SK-N-SH (cell line): ENCODE measurements around the gene ZGPAT. TPM values are rescaled to one million over a fixed set of nuclear protein-coding genes. Genes with fewer than 3 reads are reported as not detected.

Source experiments
- CTCF ChIA-PET: fragments of 300-600, 350-600 bp; formaldehyde crosslinking; extraction: SDS; loops from one replicate; lab custom pipeline; 2021; lab: Yijun Ruan, JAX
- POLR2A ChIA-PET: fragments of 350-600 bp; sonication (Branson Sonifier 250); formaldehyde crosslinking; extraction: SDS; loops from one replicate; lab custom pipeline; 2020; ENCODE audit warnings: antibody characterized with exemption, inconsistent platforms; lab: Yijun Ruan, JAX
- DNase-seq: peaks from one replicate; pipeline ENCODE4 v3.0.0; 2012
- H2AFZ ChIP-seq: fragments of 200-600 bp; sonication (generic); 2 replicates; pipeline ENCODE4 v1.8.1; 2016; ENCODE audit warnings: antibody characterized with exemption, mild to moderate bottlenecking, low read depth
- H3F3A ChIP-seq: fragments of 200-600 bp; sonication (generic); replicated peaks from 2 replicates; pipeline ENCODE3; 2016; ENCODE audit warnings: antibody characterized with exemption, mild to moderate bottlenecking; ENCODE audit not compliant: insufficient read depth
- H3K27ac ChIP-seq, 2 experiments: fragments of 200-500 bp in 1 of 2; fragments of 200-600 bp in 1 of 2; sonication (Bioruptor generic) in 1 of 2; sonication (generic), shearing (Covaris generic) in 1 of 2; 2 replicates each; pipeline versions ENCODE4 v1.5.1 to v1.6.1; 2014 to 2016; ENCODE audit warnings: low read depth in 2 of 2, inconsistent platforms in 1 of 2, low read length in 1 of 2, mild to moderate bottlenecking in 1 of 2, mixed read lengths in 1 of 2
- H3K27me3 ChIP-seq: fragments of 200-600 bp; sonication (generic), shearing (Covaris generic); 2 replicates; pipeline ENCODE4 v1.6.1; 2016; ENCODE audit warnings: mixed run types; ENCODE audit not compliant: insufficient read depth
- H3K36me3 ChIP-seq, 2 experiments: fragments of 200-500 bp in 1 of 2; fragments of 200-600 bp in 1 of 2; sonication (Bioruptor generic) in 1 of 2; sonication (generic) in 1 of 2; replicated peaks in 1 of 2; 2 replicates each; pipeline versions ENCODE3 to v1.5.1; 2014 to 2016; ENCODE audit warnings: low read length in 1 of 2, mild to moderate bottlenecking in 1 of 2; ENCODE audit not compliant: insufficient read depth in 2 of 2, control insufficient read depth in 1 of 2
- H3K4me1 ChIP-seq, 2 experiments: fragments of 200-500 bp in 1 of 2; fragments of 200-600 bp in 1 of 2; sonication (Bioruptor generic) in 1 of 2; sonication (generic), shearing (Covaris generic) in 1 of 2; 2 replicates each; pipeline versions ENCODE4 v1.5.1 to v1.6.1; 2014 to 2016; ENCODE audit warnings: low read depth in 1 of 2, low read length in 1 of 2, mixed run types in 1 of 2; ENCODE audit not compliant: insufficient read depth in 2 of 2, control insufficient read depth in 1 of 2
- H3K4me2 ChIP-seq: fragments of 200-600 bp; sonication (generic), shearing (Covaris generic); 2 replicates; pipeline ENCODE4 v1.6.1; 2017; ENCODE audit warnings: mixed run types
- H3K4me3 ChIP-seq, 2 experiments: fragments of 200-500 bp in 1 of 2; fragments of 200-600 bp in 1 of 2; sonication (Bioruptor generic) in 1 of 2; sonication (generic), shearing (Covaris generic) in 1 of 2; 2 replicates each; pipeline versions ENCODE4 v1.5.1 to v1.8.1; 2014 to 2016; ENCODE audit warnings: low read depth in 2 of 2, inconsistent platforms in 1 of 2, low read length in 1 of 2, mild to moderate bottlenecking in 1 of 2, mixed read lengths in 1 of 2, moderate library complexity in 1 of 2
- H3K79me2 ChIP-seq: fragments of 200-600 bp; sonication (generic); 2 replicates; pipeline ENCODE4 v1.8.1; 2017; ENCODE audit warnings: mild to moderate bottlenecking; ENCODE audit not compliant: insufficient read depth
- H3K9ac ChIP-seq: fragments of 200-600 bp; sonication (generic); 2 replicates; pipeline ENCODE4 v1.6.1; 2017; ENCODE audit warnings: mixed run types
- H3K9me2 ChIP-seq: fragments of 200-600 bp; sonication (generic); 2 replicates; pipeline ENCODE4 v1.6.1; 2017; ENCODE audit warnings: mixed run types
- H3K9me3 ChIP-seq: fragments of 200-600 bp; sonication (generic); 2 replicates; pipeline ENCODE4 v1.6.1; 2017; ENCODE audit warnings: mixed run types, mild to moderate bottlenecking, moderate library complexity
- H4K20me1 ChIP-seq: fragments of 200-600 bp; sonication (generic); 2 replicates; pipeline ENCODE4 v1.6.1; 2017; ENCODE audit warnings: mild to moderate bottlenecking, mixed run types; ENCODE audit not compliant: insufficient read depth
- ELF1 ChIP-seq: IDR thresholded peaks from 2 replicates; pipeline ENCODE4 v1.4.0; 2012
- EP300 ChIP-seq, 2 experiments: IDR thresholded peaks; 2 replicates each; pipeline versions ENCODE4 v1.4.0 to v1.6.1; 2012; ENCODE audit warnings: borderline replicate concordance in 1 of 2, low read depth in 1 of 2, low read length in 1 of 2
- EZH2phosphoT487 ChIP-seq: fragments of 200-600 bp; sonication (generic); IDR thresholded peaks from 2 replicates; pipeline ENCODE4 v1.6.1; 2017; ENCODE audit warnings: low read depth, mixed run types, mild to moderate bottlenecking, antibody characterized with exemption, moderate library complexity, borderline replicate concordance
- FOSL2 ChIP-seq: IDR thresholded peaks from 2 replicates; pipeline ENCODE4 v1.4.0; 2012; ENCODE audit warnings: low read depth, mild to moderate bottlenecking, moderate library complexity, borderline replicate concordance
- GATA2 ChIP-seq: sonication (generic); formaldehyde crosslinking; IDR thresholded peaks from 2 replicates; pipeline ENCODE4 v1.5.0; 2020; ENCODE audit warnings: mild to moderate bottlenecking, missing genetic modification reagents
- JUND ChIP-seq: IDR thresholded peaks from 2 replicates; pipeline ENCODE4 v1.4.0; 2012
- MEF2A ChIP-seq: IDR thresholded peaks from 2 replicates; pipeline ENCODE4 v1.4.0; 2012; ENCODE audit warnings: low read depth, borderline replicate concordance
- MXI1 ChIP-seq: IDR thresholded peaks from 2 replicates; pipeline ENCODE4 v1.6.1; 2012; ENCODE audit warnings: mild to moderate bottlenecking, low read depth, low read length, improper control_type of control experiment
- NFIC ChIP-seq: IDR thresholded peaks from 2 replicates; pipeline ENCODE4 v1.4.0; 2012; ENCODE audit warnings: borderline replicate concordance
- NRF1 ChIP-seq: IDR thresholded peaks from 2 replicates; pipeline ENCODE4 v1.6.1; 2012; ENCODE audit warnings: low read depth, mild to moderate bottlenecking, low read length
- POLR2AphosphoS5 ChIP-seq: IDR thresholded peaks from 2 replicates; pipeline ENCODE4 v1.6.1; 2012; ENCODE audit warnings: low read depth, low read length
- RXRA ChIP-seq: IDR thresholded peaks from 2 replicates; pipeline ENCODE4 v1.4.0; 2012; ENCODE audit warnings: low read depth, mild to moderate bottlenecking, borderline replicate concordance
- TCF12 ChIP-seq: IDR thresholded peaks from 2 replicates; pipeline ENCODE4 v1.4.0; 2012
- USF1 ChIP-seq: IDR thresholded peaks from 2 replicates; pipeline ENCODE4 v1.4.0; 2012; ENCODE audit warnings: low read depth, borderline replicate concordance
- USF2 ChIP-seq: fragments of 150-350 bp; IDR thresholded peaks from 2 replicates; pipeline ENCODE4 v1.6.1; 2017; ENCODE audit warnings: antibody characterized with exemption, low read length, low read depth, borderline replicate concordance
- ZBTB33 ChIP-seq: IDR thresholded peaks from 2 replicates; pipeline ENCODE4 v1.4.0; 2012; ENCODE audit warnings: low read depth, borderline replicate concordance
- WGBS: methylation state at CpG from one replicate; pipeline ENCODE4 v1.1.6; 2017; ENCODE audit warnings: low lambda C conversion rate; 5-methylcytosine and 5-hydroxymethylcytosine counted together
- polyA plus RNA-seq, 3 experiments: library from polyadenylated mRNA; depleted of rRNA; stranded (reverse); fragments of >200 nt; gene quantifications; 2 replicates each; pipeline ENCODE4 v1.2.3, GENCODE V29; 2012

The ZGPAT gene
- polyA plus RNA-seq, 1 of the 3 experiments (the other 2 are of a cell fraction) = 33.7 TPM

GRCh38 chr20:63736893-63737694 lies 29.3 kb downstream of the ZGPAT start:
- peaks cover 9% of the 10 kb centered on the region for H3F3A ChIP-seq
- H4K20me1 ChIP-seq = peaks cover 12% of the 10 kb centered on the region
- H3K27ac ChIP-seq = no peak overlapping the region
- peaks cover 0 to 23% of the 10 kb centered on the region in 2 experiments for H3K36me3 ChIP-seq
- no peak overlapping the region for H2AFZ ChIP-seq
- H3K4me3 ChIP-seq = no peak overlapping the region
- no peak overlapping the region for H3K9ac ChIP-seq
- H3K9me3 ChIP-seq = no peaks in the 10 kb centered on the region
- POLR2A ChIA-PET = no interaction called here
- CTCF ChIA-PET = interaction anchor here (1.4 to 1.7 kb wide), 2 partner anchors 12 to 38 kb away, joined by 3 to 6 read pairs; no protein-coding TSS in a partner anchor
- H3K4me1 ChIP-seq = peaks cover 0 to 14% of the 10 kb centered on the region in 2 experiments; a peak in 1 of 4 replicates
- DNase-seq = peak; percentile 31
- no peak for TF ChIP-seq MXI1
- TF ChIP-seq POLR2AphosphoS5 = peak; percentile 16; the same call in 1 of the 2 replicates
- H3K4me2 ChIP-seq = no peak overlapping the region
- peaks cover 18% of the 10 kb centered on the region for H3K79me2 ChIP-seq
- no peaks in the 10 kb centered on the region for H3K9me2 ChIP-seq
- 87% methylated on average over 9 of the region's 30 CpGs for WGBS
- H3K27me3 ChIP-seq = no peaks in the 10 kb centered on the region

- no peak for TF ChIP-seq RXRA
- TF ChIP-seq ELF1 = no peak
- no peak for TF ChIP-seq JUND
- no peak for TF ChIP-seq TCF12
- no peak for TF ChIP-seq EZH2phosphoT487
- TF ChIP-seq ZBTB33 = no peak
- no peak for TF ChIP-seq FOSL2
- no peak for TF ChIP-seq USF1
- TF ChIP-seq POLR2AphosphoS5 = no peak
- no peak for TF ChIP-seq NFIC
- no peak for TF ChIP-seq USF2
- no peak for TF ChIP-seq EP300 (IDR thresholded peaks at IDR 0.05; ENCODE audit: borderline replicate concordance in 1 of 2, low read depth in 1 of 2, low read length in 1 of 2)
- TF ChIP-seq GATA2 (CRISPR knock-in tag) = no peak
- TF ChIP-seq MXI1 = no peak
- no peak for TF ChIP-seq NRF1
- no peak for TF ChIP-seq MEF2A
- TF ChIP-seq, all 33 proteins: peak for 0
- no peaks in the 10 kb centered on the region for H3K9me3 ChIP-seq
- 98% methylated on average over 9 of the region's 26 CpGs for WGBS
Observed at GRCh38 chr20:63737695-63737944, 29.8 kb downstream of the ZGPAT start.

More at GRCh38 chr20:63737695-63737944, 29.8 kb downstream of the ZGPAT start:
- Histone ChIP-seq H3K4me1 (peaks cover 0 to 14% of the 10 kb centered on the region in 2 experiments; a peak in 1 of 4 replicates), H3K27me3 (no peaks in the 10 kb centered on the region), H3K9ac (no peak overlapping the region), H3K79me2 (peaks cover 18% of the 10 kb centered on the region), H3F3A (peaks cover 9% of the 10 kb centered on the region), H3K4me2 (no peak overlapping the region), H3K27ac (no peak overlapping the region), H3K4me3 (no peak overlapping the region), H3K9me2 (no peaks in the 10 kb centered on the region), H4K20me1 (peaks cover 12% of the 10 kb centered on the region), H3K36me3 (peaks cover 0 to 29% of the 10 kb centered on the region in 2 experiments), H2AFZ (no peak overlapping the region)
- DNase-seq = peak; percentile 38
- ChIA-PET CTCF (interaction anchor here (1.7 kb wide), 1 partner anchor 38 kb away, joined by 6 read pairs; no protein-coding TSS in a partner anchor), POLR2A (no interaction called here)
